ENCODE measurements around the gene TMEM179B. TPM values are rescaled to one million over a fixed set of nuclear protein-coding genes. Genes with fewer than 3 reads are reported as not detected.

The TMEM179B gene
- total and polyA plus RNA-seq, 2 of the 13 experiments (the other 11 are each of a cell fraction or from before 2014, with no cell fraction given), result 24.8 to 25.7 TPM

DNA sequence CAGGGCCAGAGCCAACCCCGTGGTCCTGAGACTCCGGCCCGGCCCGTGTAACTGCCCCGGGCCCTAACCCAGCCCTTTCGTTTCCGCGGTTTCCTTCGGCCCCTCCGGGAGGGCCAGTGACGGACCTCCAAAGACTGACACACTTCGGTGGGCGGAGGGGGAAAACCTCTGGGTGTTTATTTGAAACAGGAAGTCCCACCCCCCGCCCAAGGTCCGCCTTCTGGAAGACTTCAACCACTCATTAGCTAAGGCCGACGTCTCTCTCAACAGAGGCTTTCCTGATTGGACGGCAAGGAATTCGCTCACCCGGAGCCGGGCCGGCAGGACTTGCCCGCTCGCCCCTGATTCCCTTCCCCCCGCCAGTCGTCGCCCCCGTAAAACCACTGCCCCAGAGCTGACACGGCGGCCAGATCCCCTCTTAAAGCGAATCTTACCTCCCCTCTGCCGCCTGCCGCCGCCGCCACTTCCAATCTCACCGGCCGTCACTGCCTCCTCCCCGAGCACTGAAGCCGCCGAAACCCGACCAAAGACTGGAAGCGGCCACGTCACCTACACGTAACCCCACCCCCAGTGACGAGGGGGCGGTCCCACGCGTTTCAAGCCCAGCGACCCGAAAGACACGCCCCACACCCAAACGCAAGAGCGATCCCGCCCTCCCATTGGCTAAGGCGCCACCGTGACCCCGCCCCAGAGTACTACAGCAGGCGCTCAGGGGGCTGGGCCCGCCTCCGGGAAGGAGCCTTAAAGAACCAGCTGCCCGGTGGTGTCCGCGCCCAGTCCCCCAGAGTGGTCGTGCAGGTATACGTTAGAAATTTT, 44.5 kb downstream of the TMEM179B start, which contains the start of gene STX5 (continued):
- TF ChIP-seq KMT2A (CRISPR knock-in tag; IDR thresholded peaks at IDR 0.05) (0 out of 2 replicates have a peak, but pooled peaks have one; percentile 67), ZNF331 (CRISPR knock-in tag; IDR thresholded peaks at IDR 0.05) (peak; percentile 26; the same call in 1 of the 2 replicates), TBX2 (CRISPR knock-in tag; IDR thresholded peaks at IDR 0.05; ENCODE audit: borderline replicate concordance) (no peak; the same call in 1 of the 2 replicates), KDM4B (CRISPR knock-in tag; IDR thresholded peaks at IDR 0.05) (peak; percentile 38; the same call in 1 of the 2 replicates), MLLT10 (CRISPR knock-in tag; IDR thresholded peaks at IDR 0.05) (no peak), YEATS2 (CRISPR knock-in tag; IDR thresholded peaks at IDR 0.05; ENCODE audit: borderline replicate concordance) (peak; percentile 68; the same call in 1 of the 2 replicates), LCORL (IDR thresholded peaks at IDR 0.05) (no peak), LCORL (CRISPR knock-in tag; IDR thresholded peaks at IDR 0.05) (peak; percentile 47), SAP130 (CRISPR knock-in tag; IDR thresholded peaks at IDR 0.05; ENCODE audit: low read depth) (peak; percentile 80), HCFC1 (IDR thresholded peaks at IDR 0.05; ENCODE audit: low read depth, low read length) (no peak), ZNF468 (CRISPR knock-in tag; IDR thresholded peaks at IDR 0.05) (no peak), AGO2 (optimal IDR thresholded peaks at IDR 0.05; ENCODE audit: low read depth, low read length) (peak; percentile 28), MATR3 (CRISPR knock-in tag; IDR thresholded peaks at IDR 0.05) (no peak)
- TF ChIP-seq, protein P1, sequence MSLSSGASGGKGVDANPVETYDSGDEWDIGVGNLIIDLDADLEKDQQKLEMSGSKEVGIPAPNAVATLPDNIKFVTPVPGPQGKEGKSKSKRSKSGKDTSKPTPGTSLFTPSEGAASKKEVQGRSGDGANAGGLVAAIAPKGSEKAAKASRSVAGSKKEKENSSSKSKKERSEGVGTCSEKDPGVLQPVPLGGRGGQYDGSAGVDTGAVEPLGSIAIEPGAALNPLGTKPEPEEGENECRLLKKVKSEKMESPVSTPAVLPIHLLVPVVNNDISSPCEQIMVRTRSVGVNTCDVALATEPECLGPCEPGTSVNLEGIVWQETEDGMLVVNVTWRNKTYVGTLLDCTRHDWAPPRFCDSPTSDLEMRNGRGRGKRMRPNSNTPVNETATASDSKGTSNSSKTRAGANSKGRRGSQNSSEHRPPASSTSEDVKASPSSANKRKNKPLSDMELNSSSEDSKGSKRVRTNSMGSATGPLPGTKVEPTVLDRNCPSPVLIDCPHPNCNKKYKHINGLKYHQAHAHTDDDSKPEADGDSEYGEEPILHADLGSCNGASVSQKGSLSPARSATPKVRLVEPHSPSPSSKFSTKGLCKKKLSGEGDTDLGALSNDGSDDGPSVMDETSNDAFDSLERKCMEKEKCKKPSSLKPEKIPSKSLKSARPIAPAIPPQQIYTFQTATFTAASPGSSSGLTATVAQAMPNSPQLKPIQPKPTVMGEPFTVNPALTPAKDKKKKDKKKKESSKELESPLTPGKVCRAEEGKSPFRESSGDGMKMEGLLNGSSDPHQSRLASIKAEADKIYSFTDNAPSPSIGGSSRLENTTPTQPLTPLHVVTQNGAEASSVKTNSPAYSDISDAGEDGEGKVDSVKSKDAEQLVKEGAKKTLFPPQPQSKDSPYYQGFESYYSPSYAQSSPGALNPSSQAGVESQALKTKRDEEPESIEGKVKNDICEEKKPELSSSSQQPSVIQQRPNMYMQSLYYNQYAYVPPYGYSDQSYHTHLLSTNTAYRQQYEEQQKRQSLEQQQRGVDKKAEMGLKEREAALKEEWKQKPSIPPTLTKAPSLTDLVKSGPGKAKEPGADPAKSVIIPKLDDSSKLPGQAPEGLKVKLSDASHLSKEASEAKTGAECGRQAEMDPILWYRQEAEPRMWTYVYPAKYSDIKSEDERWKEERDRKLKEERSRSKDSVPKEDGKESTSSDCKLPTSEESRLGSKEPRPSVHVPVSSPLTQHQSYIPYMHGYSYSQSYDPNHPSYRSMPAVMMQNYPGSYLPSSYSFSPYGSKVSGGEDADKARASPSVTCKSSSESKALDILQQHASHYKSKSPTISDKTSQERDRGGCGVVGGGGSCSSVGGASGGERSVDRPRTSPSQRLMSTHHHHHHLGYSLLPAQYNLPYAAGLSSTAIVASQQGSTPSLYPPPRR (CRISPR knock-in tag; IDR thresholded peaks at IDR 0.05; ENCODE audit: borderline replicate concordance), result peak; percentile 35
- TF ChIP-seq, protein P2, sequence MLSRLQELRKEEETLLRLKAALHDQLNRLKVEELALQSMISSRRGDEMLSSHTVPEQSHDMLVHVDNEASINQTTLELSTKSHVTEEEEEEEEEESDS (CRISPR knock-in tag; IDR thresholded peaks at IDR 0.05; ENCODE audit: borderline replicate concordance), result no peak
- TF ChIP-seq, protein P3, sequence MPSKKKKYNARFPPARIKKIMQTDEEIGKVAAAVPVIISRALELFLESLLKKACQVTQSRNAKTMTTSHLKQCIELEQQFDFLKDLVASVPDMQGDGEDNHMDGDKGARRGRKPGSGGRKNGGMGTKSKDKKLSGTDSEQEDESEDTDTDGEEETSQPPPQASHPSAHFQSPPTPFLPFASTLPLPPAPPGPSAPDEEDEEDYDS (CRISPR knock-in tag; IDR thresholded peaks at IDR 0.05), result peak; percentile 99
- TF ChIP-seq, protein P4, sequence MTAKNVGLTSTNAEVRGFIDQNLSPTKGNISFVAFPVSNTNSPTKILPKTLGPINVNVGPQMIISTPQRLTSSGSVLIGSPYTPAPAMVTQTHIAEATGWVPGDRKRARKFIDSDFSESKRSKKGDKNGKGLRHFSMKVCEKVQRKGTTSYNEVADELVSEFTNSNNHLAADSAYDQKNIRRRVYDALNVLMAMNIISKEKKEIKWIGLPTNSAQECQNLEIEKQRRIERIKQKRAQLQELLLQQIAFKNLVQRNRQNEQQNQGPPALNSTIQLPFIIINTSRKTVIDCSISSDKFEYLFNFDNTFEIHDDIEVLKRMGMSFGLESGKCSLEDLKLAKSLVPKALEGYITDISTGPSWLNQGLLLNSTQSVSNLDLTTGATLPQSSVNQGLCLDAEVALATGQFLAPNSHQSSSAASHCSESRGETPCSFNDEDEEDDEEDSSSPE (CRISPR knock-in tag; IDR thresholded peaks at IDR 0.05), result no peak; the same call in 1 of the 2 replicates
- TF ChIP-seq, protein P5, sequence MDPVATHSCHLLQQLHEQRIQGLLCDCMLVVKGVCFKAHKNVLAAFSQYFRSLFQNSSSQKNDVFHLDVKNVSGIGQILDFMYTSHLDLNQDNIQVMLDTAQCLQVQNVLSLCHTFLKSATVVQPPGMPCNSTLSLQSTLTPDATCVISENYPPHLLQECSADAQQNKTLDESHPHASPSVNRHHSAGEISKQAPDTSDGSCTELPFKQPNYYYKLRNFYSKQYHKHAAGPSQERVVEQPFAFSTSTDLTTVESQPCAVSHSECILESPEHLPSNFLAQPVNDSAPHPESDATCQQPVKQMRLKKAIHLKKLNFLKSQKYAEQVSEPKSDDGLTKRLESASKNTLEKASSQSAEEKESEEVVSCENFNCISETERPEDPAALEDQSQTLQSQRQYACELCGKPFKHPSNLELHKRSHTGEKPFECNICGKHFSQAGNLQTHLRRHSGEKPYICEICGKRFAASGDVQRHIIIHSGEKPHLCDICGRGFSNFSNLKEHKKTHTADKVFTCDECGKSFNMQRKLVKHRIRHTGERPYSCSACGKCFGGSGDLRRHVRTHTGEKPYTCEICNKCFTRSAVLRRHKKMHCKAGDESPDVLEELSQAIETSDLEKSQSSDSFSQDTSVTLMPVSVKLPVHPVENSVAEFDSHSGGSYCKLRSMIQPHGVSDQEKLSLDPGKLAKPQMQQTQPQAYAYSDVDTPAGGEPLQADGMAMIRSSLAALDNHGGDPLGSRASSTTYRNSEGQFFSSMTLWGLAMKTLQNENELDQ (CRISPR knock-in tag; IDR thresholded peaks at IDR 0.05; ENCODE audit: borderline replicate concordance), result no peak
- TF ChIP-seq, protein P6, sequence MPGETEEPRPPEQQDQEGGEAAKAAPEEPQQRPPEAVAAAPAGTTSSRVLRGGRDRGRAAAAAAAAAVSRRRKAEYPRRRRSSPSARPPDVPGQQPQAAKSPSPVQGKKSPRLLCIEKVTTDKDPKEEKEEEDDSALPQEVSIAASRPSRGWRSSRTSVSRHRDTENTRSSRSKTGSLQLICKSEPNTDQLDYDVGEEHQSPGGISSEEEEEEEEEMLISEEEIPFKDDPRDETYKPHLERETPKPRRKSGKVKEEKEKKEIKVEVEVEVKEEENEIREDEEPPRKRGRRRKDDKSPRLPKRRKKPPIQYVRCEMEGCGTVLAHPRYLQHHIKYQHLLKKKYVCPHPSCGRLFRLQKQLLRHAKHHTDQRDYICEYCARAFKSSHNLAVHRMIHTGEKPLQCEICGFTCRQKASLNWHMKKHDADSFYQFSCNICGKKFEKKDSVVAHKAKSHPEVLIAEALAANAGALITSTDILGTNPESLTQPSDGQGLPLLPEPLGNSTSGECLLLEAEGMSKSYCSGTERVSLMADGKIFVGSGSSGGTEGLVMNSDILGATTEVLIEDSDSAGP (CRISPR knock-in tag; IDR thresholded peaks at IDR 0.05; ENCODE audit: borderline replicate concordance), result peak; percentile 99
